MM.1S (cell line): ENCODE measurements around the gene SORBS2.

Experiments used
- EZH2 ChIP-seq: fragments of 300-600 bp; sonication (generic); optimal IDR thresholded peaks from 2 replicates; pipeline ENCODE3; 2017; ENCODE audit warnings: low read depth, mild to moderate bottlenecking, antibody characterized with exemption, low read length, mixed read lengths
- EZH2phosphoT487 ChIP-seq: fragments of 300-600 bp; sonication (generic); IDR thresholded peaks from 2 replicates; pipeline ENCODE4 v1.6.1; 2018; ENCODE audit warnings: antibody characterized with exemption, low read length
- TF ChIP-seq, protein P1 (sequence below): fragments of 300-600 bp; sonication (generic); IDR thresholded peaks from 2 replicates; pipeline ENCODE4 v1.5.1; 2016; ENCODE audit warnings: antibody characterized with exemption, low read length, mixed read lengths

DNA sequence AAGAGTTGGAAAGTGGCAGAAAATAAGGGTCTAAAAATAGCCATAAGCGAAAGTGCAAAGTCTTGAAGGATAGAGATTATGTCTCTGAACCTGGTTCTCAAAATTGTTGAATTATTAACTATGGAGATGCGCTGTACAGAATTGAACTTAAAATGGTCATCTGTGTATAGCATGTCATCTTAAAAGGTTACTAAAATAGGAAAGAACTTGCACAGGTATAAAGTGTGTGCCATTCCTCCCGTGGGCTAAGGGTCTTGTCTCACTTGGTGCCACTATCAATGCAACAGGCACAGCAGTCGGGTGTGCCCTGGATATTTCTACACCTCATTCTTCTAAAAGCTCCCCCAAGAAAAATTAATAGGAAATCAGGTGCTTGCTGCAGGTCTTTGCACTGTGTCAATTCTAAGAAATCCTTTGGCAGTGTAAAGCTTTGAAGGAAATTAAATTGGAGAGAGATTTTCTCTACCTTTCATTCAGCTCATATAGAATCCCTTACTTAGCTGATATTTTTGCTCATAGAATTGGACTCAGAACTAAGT lies 2.4 kb downstream of the SORBS2 start:
- TF ChIP-seq, protein P1, sequence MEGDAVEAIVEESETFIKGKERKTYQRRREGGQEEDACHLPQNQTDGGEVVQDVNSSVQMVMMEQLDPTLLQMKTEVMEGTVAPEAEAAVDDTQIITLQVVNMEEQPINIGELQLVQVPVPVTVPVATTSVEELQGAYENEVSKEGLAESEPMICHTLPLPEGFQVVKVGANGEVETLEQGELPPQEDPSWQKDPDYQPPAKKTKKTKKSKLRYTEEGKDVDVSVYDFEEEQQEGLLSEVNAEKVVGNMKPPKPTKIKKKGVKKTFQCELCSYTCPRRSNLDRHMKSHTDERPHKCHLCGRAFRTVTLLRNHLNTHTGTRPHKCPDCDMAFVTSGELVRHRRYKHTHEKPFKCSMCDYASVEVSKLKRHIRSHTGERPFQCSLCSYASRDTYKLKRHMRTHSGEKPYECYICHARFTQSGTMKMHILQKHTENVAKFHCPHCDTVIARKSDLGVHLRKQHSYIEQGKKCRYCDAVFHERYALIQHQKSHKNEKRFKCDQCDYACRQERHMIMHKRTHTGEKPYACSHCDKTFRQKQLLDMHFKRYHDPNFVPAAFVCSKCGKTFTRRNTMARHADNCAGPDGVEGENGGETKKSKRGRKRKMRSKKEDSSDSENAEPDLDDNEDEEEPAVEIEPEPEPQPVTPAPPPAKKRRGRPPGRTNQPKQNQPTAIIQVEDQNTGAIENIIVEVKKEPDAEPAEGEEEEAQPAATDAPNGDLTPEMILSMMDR, result no peak
- TF ChIP-seq EZH2 (no peak), EZH2phosphoT487 (no peak)
